ENCODE measurements around the gene PLCZ1.
"Not testable (repeated sequence)": the region's sequence is repeated elsewhere in the genome, so short reads cannot be mapped to it uniquely, and the experiment has no call there.

The PLCZ1 gene, protein sequence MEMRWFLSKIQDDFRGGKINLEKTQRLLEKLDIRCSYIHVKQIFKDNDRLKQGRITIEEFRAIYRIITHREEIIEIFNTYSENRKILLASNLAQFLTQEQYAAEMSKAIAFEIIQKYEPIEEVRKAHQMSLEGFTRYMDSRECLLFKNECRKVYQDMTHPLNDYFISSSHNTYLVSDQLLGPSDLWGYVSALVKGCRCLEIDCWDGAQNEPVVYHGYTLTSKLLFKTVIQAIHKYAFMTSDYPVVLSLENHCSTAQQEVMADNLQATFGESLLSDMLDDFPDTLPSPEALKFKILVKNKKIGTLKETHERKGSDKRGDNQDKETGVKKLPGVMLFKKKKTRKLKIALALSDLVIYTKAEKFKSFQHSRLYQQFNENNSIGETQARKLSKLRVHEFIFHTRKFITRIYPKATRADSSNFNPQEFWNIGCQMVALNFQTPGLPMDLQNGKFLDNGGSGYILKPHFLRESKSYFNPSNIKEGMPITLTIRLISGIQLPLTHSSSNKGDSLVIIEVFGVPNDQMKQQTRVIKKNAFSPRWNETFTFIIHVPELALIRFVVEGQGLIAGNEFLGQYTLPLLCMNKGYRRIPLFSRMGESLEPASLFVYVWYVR

DNA sequence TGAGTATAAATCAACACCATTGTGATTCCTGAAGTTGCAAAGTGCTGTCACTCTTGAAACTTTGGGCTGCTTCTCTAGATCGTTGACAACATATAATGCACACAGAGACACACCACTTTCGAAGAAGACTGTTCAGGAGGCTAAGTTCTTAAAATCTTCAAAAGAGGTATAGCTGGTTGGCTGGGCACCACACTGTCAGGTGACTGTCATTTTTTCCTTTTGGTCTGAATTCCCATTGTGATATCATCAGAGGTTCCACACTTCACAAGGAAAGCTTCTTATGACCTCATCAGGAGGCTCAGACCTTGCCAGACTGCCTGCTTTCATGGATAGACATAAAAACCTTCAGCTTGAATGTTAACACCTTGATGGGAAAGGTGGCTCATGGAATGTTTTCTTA is at the start of gene PLCZ1, which contains the start of gene CAPZA3:
PLCZ1 (minus strand) TSS at position 194 of the 400 bp plus-strand sequence. CDS start 641 bp downstream, outside the sequence.
CAPZA3 (plus strand) TSS at position 301 of the 400 bp plus-strand sequence. CDS start 150 bp downstream, outside the sequence.
- DNase-seq (ENCODE audit: low read depth in 3 of 3, low spot score in 1 of 3): no peak

DNA sequence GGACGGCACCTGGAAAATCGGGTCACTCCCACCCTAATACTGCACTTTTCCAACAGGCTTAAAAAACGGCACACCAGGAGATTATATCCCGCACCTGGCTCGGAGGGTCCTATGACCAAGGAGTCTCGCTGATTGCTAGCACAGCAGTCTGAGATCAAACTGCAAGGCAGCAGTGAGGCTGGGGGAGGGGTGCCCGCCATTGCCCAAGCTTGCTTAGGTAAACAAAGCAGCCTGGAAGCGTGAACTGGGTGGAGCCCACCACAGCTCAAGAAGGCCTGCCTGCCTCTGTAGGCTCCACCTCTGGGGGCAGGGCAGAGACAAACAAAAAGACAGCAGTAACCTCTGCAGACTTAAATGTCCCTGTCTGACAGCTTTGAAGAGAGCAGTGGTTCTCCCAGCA is 47.7 kb upstream of the PLCZ1 start:
- not testable (repeated sequence) for DNase-seq (ENCODE audit: low read depth in 3 of 3, low spot score in 1 of 3)

DNA sequence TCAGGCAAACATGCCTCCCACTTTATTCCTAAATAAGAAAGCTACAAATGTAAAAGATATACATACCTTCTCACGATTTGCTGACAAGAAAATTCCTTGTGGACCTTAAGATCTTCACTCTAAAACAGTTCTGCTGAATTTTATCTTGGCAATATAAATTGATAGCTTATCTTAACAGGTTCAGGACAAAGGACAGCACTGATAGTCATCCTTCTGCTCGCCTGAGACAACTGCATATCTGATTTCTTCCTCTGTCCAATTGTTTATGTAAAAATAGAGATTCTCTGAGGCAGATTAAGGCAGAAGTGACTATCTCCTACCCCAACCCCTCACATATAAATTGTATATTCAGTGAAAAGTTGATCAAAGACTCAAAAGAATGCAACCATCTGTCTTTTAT is 45.0 kb upstream of the PLCZ1 start:
- no peak for DNase-seq (ENCODE audit: low read depth in 3 of 3, low spot score in 1 of 3)

DNA sequence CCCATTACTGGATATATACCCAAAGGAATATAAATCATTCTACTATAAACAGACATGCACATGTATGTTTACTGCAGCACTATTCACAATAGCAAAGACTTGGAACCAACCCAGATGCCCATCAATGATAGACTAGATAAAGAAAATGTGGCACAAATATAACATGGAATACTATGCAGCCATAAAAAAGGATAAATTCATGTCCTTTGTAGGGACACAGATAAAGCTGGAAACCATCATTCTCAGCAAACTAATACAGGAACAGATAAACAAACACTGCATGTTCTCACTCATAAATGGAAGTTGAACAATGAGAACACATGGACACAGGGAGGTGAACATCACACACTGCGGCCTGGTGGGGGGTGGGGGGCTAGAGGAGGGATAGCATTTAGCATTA is 28.7 kb upstream of the PLCZ1 start:
- DNase-seq (ENCODE audit: low read depth in 3 of 3, low spot score in 1 of 3): not testable (repeated sequence)

DNA sequence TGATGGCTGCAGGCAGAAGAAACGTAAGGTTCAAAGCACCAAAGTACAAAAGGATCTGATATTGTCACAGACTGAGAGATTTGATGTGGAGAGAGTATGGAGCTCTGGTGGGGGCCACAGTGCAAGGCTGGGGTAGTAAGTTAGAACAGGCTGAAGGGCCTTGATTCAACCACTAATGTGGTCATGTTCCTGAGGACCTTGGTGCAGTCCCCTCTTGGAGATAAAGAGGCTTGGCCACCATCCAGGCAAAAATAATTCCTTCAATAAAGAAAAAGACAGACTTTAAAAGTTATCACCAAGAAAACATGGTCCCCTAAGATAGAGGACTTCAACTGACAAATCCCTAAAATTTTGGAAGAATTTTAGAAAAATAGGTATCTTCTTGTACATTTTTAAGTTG is 17.5 kb upstream of the PLCZ1 start:
- DNase-seq (ENCODE audit: low read depth in 3 of 3, low spot score in 1 of 3): no peak

DNA sequence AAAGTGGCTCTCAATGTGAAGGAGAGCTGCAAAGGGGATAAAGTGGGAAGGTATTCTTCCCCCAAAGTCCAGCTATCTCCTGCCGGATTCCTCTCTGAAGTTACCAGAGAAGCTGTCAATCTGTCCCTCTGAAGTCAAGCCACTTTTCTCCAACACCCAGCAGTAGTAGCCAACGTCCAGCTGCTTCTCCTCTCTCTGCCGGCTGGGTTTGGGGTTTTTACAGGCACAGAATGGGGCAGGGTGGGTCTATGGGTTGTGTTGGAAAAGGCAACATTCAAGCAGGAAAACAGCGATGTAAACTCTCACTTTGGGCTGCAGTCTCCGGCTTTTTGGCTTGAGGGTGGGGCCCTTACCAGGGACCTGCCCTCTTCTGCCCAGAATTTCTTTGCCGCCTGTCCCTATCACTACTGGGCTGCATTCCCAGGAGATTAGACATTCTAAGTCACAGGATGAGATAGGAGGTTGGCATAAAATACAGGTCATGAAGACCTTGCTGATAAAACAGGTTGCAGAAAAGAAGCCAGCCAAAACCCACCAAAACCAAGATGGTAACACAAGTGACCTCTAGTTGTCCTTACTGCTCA is 16.4 kb upstream of the PLCZ1 start:
- DNase-seq (ENCODE audit: low read depth in 3 of 3, low spot score in 1 of 3): no peak

DNA sequence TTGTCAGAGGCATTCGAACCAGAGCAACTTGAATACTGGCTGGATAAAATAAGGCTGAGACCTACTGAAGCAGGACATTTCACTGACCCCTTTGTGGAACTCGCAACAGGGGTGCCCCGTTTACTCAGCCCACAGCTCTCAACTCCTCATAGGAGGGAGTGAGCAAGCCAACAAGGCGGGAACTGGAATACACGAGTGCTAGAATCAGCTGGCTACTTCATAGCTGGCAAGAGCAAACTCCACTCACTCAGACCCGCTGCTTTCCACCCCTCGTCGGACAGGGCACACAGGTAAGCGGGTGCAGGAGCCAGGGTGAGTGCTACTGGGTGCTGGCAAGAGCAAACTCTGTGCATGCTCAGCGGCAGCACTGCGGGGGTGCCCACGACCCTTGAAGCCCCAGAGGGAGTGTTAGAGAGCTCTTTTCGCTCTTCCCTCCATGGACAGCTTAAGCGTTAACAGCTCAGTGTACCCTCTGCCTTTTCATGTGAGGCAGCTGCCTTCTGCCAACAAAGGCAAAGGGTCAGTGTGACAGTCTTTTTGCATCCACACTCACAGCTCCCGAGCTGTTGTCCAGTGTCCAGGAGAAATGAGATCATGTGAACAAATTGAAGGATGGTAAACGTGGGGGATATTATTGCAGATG is 15.8 kb upstream of the PLCZ1 start:
- DNase-seq (ENCODE audit: low read depth in 3 of 3, low spot score in 1 of 3): no peak

DNA sequence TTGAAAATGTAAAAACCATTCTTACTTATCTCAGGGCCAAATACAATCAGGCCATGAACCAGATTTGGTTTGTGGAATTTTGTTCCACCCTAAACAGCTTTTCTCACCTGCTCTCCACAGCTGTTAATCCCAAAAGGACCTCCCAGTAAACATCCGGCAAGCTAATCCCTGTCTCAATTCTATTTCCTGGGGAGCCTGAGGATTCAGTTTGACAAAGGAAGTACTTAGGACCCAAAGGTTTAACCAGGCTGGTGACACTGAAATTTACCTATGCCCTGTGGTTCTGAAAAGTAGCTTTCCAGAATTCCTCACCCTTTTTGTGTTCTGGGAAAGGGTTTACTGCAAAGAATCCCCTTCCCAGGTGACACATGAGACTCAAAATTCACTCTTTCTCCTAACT is 15.1 kb upstream of the PLCZ1 start:
- no peak for DNase-seq (ENCODE audit: low read depth in 3 of 3, low spot score in 1 of 3)

DNA sequence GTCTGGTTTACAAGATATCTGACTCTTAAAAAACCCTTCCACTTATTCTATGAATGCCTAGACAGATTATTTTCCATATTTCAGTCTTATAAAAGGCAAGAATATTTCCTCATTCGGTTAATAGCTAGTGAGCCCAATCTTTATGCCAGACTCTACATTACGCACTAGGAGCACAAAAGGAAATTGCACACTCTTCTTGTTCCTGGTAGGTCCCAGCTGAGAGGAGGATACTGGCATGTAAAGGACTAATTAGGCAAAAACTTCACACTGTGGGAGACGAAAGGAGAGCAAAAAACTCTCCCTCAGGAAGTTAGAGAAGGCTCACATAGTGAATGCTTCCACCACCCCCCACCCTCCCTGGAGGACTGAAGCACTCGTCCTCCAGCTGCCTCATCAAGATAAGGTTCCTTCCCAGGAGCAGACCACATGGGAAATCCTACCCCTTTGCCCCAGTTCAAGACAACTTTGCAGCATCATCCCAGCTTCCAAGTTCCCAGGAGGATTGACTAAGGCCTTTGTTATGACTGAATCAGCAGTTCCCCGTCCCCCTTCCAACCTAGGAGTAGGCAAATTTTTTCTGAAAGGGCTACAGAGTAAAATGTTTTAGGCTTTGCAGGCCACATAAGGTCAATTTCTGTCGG is 14.6 kb upstream of the PLCZ1 start:
- no peak for DNase-seq (ENCODE audit: low read depth in 3 of 3, low spot score in 1 of 3)

DNA sequence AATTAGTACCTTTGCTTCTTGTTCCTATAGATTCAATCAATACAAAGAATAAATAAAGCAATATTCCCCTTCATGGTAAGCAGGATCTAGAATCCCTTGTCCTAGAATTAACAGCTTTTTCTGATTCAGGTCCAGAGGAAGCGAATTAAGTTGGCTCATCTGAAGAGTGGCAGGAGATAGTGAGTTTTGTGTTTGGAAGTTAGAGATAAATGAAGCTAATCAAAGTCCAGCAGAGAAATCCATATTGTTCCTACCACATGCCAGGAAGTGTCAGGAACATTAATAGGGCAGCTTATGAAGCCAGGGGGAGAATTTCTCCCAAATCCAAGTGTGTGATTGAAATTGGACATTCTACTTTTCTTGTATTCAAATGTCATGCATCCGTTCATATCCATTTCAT is 14.1 kb upstream of the PLCZ1 start:
- DNase-seq (ENCODE audit: low read depth in 3 of 3, low spot score in 1 of 3): no peak

DNA sequence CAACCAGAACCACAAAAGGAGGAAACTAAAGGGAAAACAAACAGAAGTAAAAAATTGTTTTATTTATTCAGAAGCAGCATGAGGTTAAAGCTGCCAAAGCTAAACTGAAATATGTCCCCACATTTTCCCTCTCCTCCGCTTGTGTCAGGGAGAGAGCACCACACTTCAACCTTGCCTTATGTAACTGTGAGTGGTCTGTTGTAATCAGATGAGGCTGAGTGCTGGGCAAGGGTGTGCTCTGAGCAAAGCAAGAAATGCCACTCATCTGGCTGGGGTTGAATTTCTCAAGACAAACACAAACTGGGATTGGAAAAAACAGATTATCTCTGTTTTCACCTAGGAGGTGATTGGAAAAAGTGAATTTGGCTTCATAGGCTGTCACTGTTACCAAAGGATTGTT is 12.3 kb upstream of the PLCZ1 start:
- no peak for DNase-seq (ENCODE audit: low read depth in 3 of 3, low spot score in 1 of 3)

DNA sequence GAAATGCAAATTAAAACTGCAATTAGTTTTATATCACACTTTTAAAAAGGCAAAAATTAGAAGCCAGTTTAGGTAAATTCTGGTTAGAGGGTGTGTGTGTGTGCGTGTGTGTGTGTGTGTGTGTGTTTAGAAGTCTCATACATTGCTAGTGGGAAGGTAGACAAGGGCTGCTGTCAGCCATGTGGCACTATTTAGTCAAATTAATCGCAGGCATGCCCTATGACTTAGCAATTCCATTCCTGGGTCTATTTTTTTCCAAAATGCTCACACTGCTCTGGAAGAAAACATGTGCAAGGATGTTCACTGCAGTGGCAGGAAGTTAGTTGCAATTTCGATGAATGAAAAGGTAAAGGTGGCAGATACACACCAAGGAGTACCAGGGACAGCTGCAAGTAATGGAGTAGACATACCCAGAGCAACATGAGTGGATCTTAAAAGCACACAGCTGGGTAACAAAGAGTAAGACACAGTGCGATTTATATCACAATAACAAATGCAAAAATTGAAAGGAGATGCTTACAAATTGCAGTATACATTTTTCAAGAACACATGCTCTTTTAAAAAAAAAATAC is 11.7 kb upstream of the PLCZ1 start:
- DNase-seq (ENCODE audit: low read depth in 3 of 3, low spot score in 1 of 3): no peak

DNA sequence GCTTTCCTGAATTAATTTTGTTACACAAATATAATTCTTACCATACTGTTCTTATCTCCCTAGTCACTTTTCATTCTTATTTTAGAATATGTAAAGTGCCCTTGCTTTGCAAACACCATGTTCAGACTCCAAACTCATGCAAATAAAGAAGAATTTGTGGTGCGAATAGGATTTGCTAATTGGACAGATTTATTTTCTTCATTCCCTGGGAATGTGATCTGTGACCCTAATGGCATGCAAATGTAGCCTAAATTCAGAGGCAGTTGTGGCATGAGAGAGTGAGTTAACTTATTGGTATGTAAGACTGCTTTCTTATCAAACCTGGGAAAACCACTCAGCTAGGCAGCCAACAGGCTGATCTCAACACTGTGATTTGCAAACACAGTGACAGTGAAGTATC is 10.1 kb upstream of the PLCZ1 start:
- DNase-seq (ENCODE audit: low read depth in 3 of 3, low spot score in 1 of 3): no peak

DNA sequence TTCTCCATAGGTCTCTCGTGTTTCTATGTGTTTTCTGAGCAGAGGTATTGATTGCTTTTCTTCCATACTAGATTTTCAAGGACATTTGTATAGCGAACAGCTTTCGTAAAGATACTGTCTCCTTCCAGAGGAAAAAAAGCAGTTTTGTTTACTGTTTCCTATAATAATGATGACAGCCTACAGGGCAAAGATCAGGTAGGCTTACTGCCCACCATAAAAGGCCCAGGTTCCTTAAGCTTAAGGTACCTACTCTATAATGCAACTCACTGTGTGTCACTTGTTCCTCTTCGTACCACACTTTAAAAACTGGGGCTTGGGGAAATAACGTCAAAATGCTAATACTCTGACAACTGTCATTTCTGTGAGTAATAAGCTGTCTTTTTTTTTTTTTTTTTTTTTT is 6.7 kb downstream of the PLCZ1 start:
- no peak for DNase-seq (ENCODE audit: low read depth in 3 of 3, low spot score in 1 of 3)

DNA sequence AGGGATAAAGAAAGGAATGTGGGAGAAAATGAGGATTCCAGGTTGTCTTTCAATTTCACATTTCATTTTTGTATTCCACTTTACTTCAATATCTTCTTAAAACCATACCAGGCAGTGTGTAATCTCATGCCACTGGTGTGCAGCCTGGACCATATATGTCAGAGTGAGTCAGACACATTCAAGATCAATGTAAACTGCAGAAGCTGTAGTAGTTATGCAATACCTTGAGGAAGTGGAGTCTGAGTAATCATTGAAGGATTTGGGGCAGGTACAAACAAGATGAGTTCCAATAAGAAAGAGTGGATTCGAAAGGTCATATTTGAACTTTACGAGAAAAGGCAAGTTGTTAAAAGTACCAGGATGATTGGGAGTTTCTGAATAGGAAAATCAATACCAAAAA is 14.1 kb downstream of the PLCZ1 start:
- no peak for DNase-seq (ENCODE audit: low read depth in 3 of 3, low spot score in 1 of 3)

DNA sequence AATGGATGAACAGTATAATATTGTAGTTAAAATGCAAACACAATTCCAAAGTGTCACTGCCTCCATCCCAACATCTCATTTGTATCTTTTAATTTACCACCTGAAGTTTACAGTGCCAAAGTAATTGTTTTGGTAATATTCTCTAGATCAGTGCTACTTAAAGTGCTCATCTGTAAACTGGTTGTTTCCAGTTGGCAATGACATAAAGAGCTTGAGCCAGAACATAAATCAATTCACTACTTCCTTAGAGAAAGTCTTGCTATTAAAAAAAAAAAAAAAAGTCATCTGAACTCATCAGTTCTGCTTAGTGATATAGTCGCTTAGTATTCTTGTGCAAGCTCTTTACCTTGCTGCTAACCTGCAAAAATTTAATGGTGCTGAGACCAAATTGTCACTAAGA is 16.4 kb downstream of the PLCZ1 start:
- no peak for DNase-seq (ENCODE audit: low read depth in 3 of 3, low spot score in 1 of 3)

DNA sequence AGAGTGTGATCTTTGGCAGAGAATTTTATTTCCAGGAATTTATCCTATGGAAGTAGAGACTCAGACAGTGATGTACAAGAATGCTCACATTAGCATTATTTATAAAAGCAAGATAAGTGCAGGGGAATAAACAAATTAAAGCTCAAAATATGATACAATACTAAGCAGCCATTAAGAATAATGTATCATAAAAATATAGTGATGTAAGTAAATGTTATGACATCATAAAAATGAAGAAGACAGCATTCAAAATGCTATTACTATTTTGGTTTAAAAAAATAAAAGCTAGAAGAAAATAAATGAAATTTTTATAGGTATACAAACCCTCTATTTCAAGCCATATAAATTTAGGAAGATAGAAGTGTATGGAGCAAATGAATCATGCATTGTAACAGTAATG is 17.1 kb downstream of the PLCZ1 start:
- DNase-seq (ENCODE audit: low read depth in 3 of 3, low spot score in 1 of 3): no peak

DNA sequence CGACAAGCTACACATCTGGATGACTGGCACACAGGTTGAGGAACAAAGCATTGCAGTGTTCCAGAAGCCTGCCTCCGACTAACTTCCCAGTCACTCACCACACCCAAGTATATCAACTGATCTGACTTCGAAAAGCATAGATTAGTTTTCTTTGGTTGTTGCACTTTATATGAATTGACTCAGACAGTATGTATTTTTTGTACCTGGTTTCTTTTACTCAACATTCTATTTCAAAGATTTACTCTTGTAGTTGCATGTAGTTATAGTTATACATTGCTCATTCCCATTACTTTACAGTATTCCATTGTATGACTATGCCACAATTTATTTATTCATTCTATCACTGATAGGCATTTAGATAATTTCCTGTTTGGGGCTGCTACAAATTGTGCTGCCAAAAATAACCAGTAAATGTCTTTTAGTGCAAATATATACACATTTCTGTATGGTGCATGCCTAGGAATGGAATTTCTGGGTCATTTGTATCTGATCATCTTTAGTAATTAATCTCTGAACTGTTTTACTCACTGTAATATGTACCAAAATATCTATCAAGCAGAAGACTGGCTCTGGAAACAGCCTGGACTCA is 17.8 kb downstream of the PLCZ1 start:
- DNase-seq (ENCODE audit: low read depth in 3 of 3, low spot score in 1 of 3): no peak

DNA sequence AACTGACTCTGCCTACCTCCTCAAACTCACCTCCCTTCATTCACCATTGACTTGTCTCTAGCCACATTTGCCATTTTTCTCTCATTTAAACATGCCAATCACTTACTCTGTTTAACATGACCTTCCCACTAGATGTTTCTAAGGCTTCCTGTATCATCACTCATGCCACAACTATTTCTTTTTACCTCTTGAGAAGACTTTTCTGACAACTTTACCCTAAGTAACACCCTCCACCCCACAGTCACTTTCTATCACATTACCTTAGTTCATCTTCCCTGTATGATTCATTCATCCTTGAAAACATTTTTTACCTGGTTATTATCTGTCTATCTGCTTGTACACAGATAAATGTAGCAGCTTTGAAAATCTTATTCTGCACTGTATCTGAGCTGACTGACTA is 19.4 kb downstream of the PLCZ1 start:
- DNase-seq (ENCODE audit: low read depth in 3 of 3, low spot score in 1 of 3): no peak

DNA sequence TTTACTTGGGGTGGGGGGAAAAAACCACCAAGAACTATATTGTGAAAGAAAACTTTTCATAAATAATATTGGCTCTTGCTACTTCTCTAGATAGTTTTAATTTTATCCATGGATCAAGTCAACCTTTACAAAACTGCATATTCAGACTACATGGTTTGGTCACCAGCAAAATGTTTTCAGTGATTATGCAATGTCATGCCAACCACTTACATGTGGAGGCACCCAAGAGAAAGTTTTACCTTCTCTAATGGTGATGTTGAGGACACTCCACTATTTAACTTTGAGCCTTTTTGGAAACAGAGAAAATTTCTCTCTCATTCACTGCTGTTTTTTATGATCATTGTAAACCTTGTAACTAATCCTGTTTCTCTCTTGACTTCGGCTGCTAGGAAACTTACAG is 21.6 kb downstream of the PLCZ1 start:
- DNase-seq (ENCODE audit: low read depth in 3 of 3, low spot score in 1 of 3): no peak

DNA sequence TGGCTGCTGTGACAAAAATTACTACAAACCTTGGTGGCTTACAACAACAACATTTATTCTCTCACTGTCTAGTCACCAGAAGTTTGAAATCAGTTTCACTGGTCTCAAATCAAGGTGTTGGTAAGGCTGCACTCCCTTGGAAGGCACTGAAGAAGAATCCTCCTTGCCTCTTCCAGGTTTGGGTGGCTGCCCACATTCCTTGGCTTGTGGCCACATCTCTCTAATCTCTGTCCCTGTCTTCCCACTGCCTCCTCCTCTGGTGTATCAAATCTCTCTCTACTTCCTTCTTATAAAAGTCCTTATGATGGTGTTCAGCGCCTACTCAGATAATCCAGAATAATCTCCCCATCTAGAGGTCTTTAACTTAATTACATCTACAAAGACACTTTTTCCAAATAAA is 31.0 kb downstream of the PLCZ1 start:
- no peak for DNase-seq (ENCODE audit: low read depth in 3 of 3, low spot score in 1 of 3)
